HepG2 (cell line): ENCODE data around the gene ELP6. TPM values are rescaled to one million over a fixed set of nuclear protein-coding genes. Genes with fewer than 3 reads are reported as not detected.

Source experiments
- ARID4A ChIP-seq: sonication (generic); formaldehyde crosslinking; IDR thresholded peaks from 2 replicates; pipeline ENCODE4 v1.5.0; 2020; ENCODE audit warnings: mild to moderate bottlenecking, missing genetic modification reagents, borderline replicate concordance
- DBP ChIP-seq: sonication (generic); formaldehyde crosslinking; IDR thresholded peaks from 2 replicates; pipeline ENCODE4 v1.4.0; 2020; ENCODE audit warnings: missing genetic modification reagents; ENCODE audit errors: not compliant biosample characterization
- HIVEP1 ChIP-seq: sonication (generic); formaldehyde crosslinking; IDR thresholded peaks from 2 replicates; pipeline ENCODE4 v1.4.0; 2020; ENCODE audit warnings: mild to moderate bottlenecking, missing genetic modification reagents
- MLXIP ChIP-seq: sonication (generic); formaldehyde crosslinking; IDR thresholded peaks from 2 replicates; pipeline ENCODE4 v1.9.0; 2021; ENCODE audit warnings: missing genetic modification reagents, borderline replicate concordance
- NFYC ChIP-seq: IDR thresholded peaks from 2 replicates; pipeline ENCODE4 v1.6.1; 2016; ENCODE audit warnings: missing genetic modification reagents, missing compliant biosample characterization
- TBL1XR1 ChIP-seq: fragments of 150-350 bp; IDR thresholded peaks from 2 replicates; pipeline ENCODE4 v1.6.1; 2014; ENCODE audit warnings: borderline replicate concordance, low read length; ENCODE audit not compliant: partially characterized antibody
- ZNF34 ChIP-seq: sonication (generic); formaldehyde crosslinking; IDR thresholded peaks from 2 replicates; pipeline ENCODE4 v1.4.0; 2020; ENCODE audit warnings: mild to moderate bottlenecking, missing genetic modification reagents, borderline replicate concordance
- ZNF407 ChIP-seq: sonication (generic); formaldehyde crosslinking; IDR thresholded peaks from one replicate; pipeline ENCODE4 v1.5.1; 2020; ENCODE audit warnings: mild to moderate bottlenecking, missing genetic modification reagents; ENCODE audit errors: not compliant biosample characterization
- polyA plus RNA-seq, 8 experiments: library from polyadenylated mRNA; depleted of rRNA in 3 of 8; stranded (reverse) in 7 of 8; unstranded in 1 of 8; fragments of >200 nt; fragmentation: Illumina TruSeq in 4 of 8; extraction: Trizol in 4 of 8; gene quantifications; 2 replicates each; pipeline versions ENCODE4 v1.2.1 to v1.2.3, GENCODE V29; 2011 to 2016; ENCODE audit warnings: low read depth in 4 of 8, missing spikeins in 1 of 8, mixed read lengths in 1 of 8; ENCODE audit not compliant: insufficient read depth in 1 of 8
- total RNA-seq, 5 experiments: library from RNA; depleted of rRNA; stranded (reverse); fragments of >200 nt; fragmentation: Illumina TruSeq; extraction: Trizol; gene quantifications; 2 replicates each; pipeline ENCODE4 v1.2.3, GENCODE V29; 2016; ENCODE audit warnings: low read depth in 1 of 5

ELP6 gene
- total and polyA plus RNA-seq, 2 of the 13 experiments (the other 11 are each of a cell fraction or from before 2014, with no cell fraction given) = 45.0 to 49.3 TPM

DNA sequence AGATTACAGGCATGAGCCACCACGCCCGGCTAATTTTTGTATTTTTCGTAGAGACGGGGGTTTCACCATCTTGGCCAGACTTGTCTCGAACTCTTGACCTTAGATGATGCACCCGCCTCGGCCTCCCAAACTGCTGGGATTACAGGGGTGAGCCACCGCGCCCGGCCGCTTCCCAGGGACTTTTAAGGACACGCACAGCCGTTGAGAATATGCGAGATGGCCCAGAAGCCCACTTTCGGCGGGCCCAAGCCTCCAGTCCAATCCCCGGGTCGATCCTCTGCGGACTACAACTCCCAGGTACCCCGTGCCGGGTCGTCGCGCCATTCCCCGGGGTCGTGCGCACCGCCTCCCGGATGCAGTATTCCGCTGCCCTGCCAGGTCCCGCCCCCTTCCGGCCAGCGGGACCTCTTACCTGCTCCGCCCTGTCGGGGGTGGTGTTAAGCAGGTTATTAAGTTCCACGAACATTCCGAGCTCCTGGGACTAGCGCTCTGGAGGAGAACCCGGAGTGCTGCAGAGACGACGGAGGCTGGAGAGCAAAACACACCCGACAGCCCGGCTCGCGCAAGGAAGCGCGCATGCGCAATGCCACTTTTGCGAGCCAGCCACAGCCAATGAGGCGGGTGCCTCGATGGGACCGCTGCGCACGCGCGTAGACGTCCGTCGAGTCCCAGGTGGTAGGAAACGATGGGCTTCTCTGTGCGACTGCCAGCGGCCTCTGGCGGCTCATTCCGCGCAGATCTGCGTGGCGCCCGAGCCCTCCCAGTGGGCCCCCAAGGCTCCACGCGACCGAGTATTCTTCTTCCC, at the start of gene ELP6 (continued):
- TF ChIP-seq ZNF407 (CRISPR knock-in tag) (no peak), ZNF34 (CRISPR knock-in tag) (no peak), DBP (CRISPR knock-in tag) (no peak), MLXIP (no peak), NFYC (CRISPR knock-in tag) (peak; percentile 76), HIVEP1 (CRISPR knock-in tag) (peak; percentile 87), ARID4A (CRISPR knock-in tag) (peak; percentile 83; the same call in 1 of the 2 replicates), TBL1XR1 (no peak)
